Measurements from ENCODE around the gene OMD. TPM values are rescaled to one million over a fixed set of nuclear protein-coding genes. Genes with fewer than 3 reads are reported as not detected.
A peak's percentile ranks its signal among the peaks of the same experiment; 100 is the strongest.

Gene OMD
- total RNA-seq (2014; rRNA removed; shearing (Covaris generic)), result not detected in 2 replicates
- polyA plus RNA-seq (2015; cell fraction: cytosol; rRNA removed), result not detected in 2 replicates
- not detected in 2 replicates for polyA plus RNA-seq (2015; cell fraction: nucleus; rRNA removed)

GRCh38 chr9:92424340-92424739, at the start of gene OMD:
TSS of gene OMD (minus strand) at chr9:92424471. CDS start at chr9:92417558, 6,913 bp downstream.
- no peak for DNase-seq (ENCODE audit: low read depth)

- peak; percentile 55 for DNase-seq (ENCODE audit: low read depth)
These were observed 43.9 kb upstream of the OMD start for GRCh38 chr9:92468206-92468605.

- DNase-seq (ENCODE audit: low read depth), result no peak
These were observed 43.2 kb upstream of the OMD start for GRCh38 chr9:92467511-92467910.

- DNase-seq (ENCODE audit: low read depth), result no peak
These were observed 42.8 kb upstream of the OMD start for GRCh38 chr9:92467041-92467440.

- peak; percentile 76 for DNase-seq (ENCODE audit: low read depth)
These were observed 39.7 kb upstream of the OMD start for GRCh38 chr9:92463984-92464383.

GRCh38 chr9:92463387-92463786, 39.1 kb upstream of the OMD start:
- no peak for DNase-seq (ENCODE audit: low read depth)

- no peak for DNase-seq (ENCODE audit: low read depth)
These were observed 33.3 kb upstream of the OMD start for GRCh38 chr9:92457576-92457975.

GRCh38 chr9:92455217-92455616, 30.9 kb upstream of the OMD start:
- peak; percentile 8 for DNase-seq (ENCODE audit: low read depth)

- peak; percentile 21 for DNase-seq (ENCODE audit: low read depth)
These were observed 22.3 kb upstream of the OMD start for GRCh38 chr9:92446536-92446935.

- no peak for DNase-seq (ENCODE audit: low read depth)
These were observed 20.6 kb upstream of the OMD start for GRCh38 chr9:92444841-92445240.

GRCh38 chr9:92440751-92441046, 16.4 kb upstream of the OMD start:
- DNase-seq (ENCODE audit: low read depth), result no peak

GRCh38 chr9:92439921-92440750, 15.9 kb upstream of the OMD start:
- DNase-seq (ENCODE audit: low read depth), result peak; percentile 82

GRCh38 chr9:92438900-92439526, 14.7 kb upstream of the OMD start:
- no peak for DNase-seq (ENCODE audit: low read depth)

- no peak for DNase-seq (ENCODE audit: low read depth)
These were observed 11.0 kb upstream of the OMD start for GRCh38 chr9:92435263-92435662.

GRCh38 chr9:92432972-92433548, 8.8 kb upstream of the OMD start:
- DNase-seq (ENCODE audit: low read depth), result no peak

GRCh38 chr9:92432350-92432749, 8.1 kb upstream of the OMD start:
- DNase-seq (ENCODE audit: low read depth), result no peak

GRCh38 chr9:92429836-92430235, 5.6 kb upstream of the OMD start:
- no peak for DNase-seq (ENCODE audit: low read depth)

- no peak for DNase-seq (ENCODE audit: low read depth)
These were observed 2.4 kb upstream of the OMD start for GRCh38 chr9:92426501-92427145.

GRCh38 chr9:92425474-92425873, 1.2 kb upstream of the OMD start:
- DNase-seq (ENCODE audit: low read depth), result no peak

GRCh38 chr9:92423612-92424011, 659 bp downstream of the OMD start:
- no peak for DNase-seq (ENCODE audit: low read depth)

- no peak for DNase-seq (ENCODE audit: low read depth)
These were observed 1.5 kb downstream of the OMD start for GRCh38 chr9:92422611-92423338.
